ENCODE results near the gene AKNA. TPM values are rescaled to one million over a fixed set of nuclear protein-coding genes. Genes with fewer than 3 reads are reported as not detected.

AKNA gene
- total RNA-seq, 3 donors from 2014 or later, result 29.3 to 45.1 (median 44.9) TPM

DNA sequence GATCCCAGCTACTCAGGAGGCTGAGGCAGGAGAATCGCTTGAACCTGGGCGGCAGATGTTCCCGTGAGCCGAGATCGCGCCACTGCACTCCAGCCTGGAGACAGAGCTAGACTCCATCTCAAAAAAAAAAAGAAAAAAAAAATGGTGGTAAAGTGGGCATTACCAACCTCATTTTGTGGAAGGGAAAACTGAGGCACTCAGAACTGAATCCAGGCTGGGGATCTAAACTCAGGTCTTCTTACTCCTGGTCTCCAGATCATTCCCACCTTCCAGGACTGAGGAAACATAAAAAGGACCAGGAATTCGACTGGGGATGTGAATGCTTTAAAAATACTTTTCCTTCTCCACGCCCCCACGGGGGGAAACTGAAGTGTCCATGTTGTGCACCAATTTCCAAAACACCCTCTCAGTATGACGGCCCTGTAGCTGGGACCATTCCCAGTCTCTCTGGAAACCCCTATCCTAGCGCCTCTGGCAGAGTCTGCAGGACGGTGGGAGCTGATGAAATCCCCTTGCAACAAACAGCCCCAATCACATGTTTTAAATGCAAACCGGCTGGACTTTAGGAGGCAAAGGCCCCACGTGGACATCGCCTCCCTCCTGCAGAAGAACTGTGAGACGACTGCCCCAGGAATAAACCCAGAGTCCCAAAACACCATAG, 8.9 kb upstream of the AKNA start:
- Histone ChIP-seq H3K36me3 (ENCODE audit: low read depth) (no peaks in the 10 kb centered on the region), H3K4me3 (no peak overlapping the region), H3K4me1 (ENCODE audit: low read depth) (peaks cover 61% of the 10 kb centered on the region), H3K9me3 (no peaks in the 10 kb centered on the region)
- no peak for TF ChIP-seq CTCF (IDR thresholded peaks at IDR 0.05)
- ATAC-seq (no peak), DNase-seq (no peak)
- intact Hi-C loops (cut with DNase I, micrococcal nuclease), result no loop called here

DNA sequence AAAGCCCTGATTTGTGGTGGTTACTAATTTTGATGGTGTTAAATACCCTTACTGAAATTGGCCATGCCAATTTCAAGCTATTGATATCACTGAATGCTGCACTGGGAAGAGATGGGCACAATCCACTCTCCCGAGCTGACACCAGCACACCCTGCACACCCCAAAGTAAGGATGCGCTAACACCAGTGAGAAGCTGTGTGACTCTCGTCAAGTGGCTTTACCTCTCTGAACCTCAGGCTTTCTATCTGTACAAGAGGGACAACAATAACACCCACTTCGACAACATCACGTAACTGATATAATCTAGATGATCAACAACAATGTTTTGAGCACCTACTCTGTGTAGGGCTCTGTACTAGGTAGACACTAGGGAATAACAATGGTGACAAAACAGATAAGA, 8.0 kb upstream of the AKNA start:
- no peak for ATAC-seq
- intact Hi-C loops (cut with DNase I, micrococcal nuclease), result no loop called here
- peaks cover 59% of the 10 kb centered on the region for H3K4me1 ChIP-seq (ENCODE audit: low read depth)
- no peaks in the 10 kb centered on the region for H3K36me3 ChIP-seq (ENCODE audit: low read depth)
- DNase-seq, result no peak
- no peak overlapping the region for H3K4me3 ChIP-seq
- TF ChIP-seq CTCF (IDR thresholded peaks at IDR 0.05), result no peak
- no peaks in the 10 kb centered on the region for H3K9me3 ChIP-seq

GRCh38 chr9:114395334-114395617, 7.5 kb upstream of the AKNA start:
- no peak for TF ChIP-seq CTCF (IDR thresholded peaks at IDR 0.05)
- H3K4me1 ChIP-seq (ENCODE audit: low read depth), result peaks cover 59% of the 10 kb centered on the region
- no peak overlapping the region for H3K4me3 ChIP-seq
- no peaks in the 10 kb centered on the region for H3K9me3 ChIP-seq
- DNase-seq (no peak), ATAC-seq (no peak)
- H3K36me3 ChIP-seq (ENCODE audit: low read depth), result no peaks in the 10 kb centered on the region
- intact Hi-C loops (cut with DNase I, micrococcal nuclease), result no loop called here

DNA sequence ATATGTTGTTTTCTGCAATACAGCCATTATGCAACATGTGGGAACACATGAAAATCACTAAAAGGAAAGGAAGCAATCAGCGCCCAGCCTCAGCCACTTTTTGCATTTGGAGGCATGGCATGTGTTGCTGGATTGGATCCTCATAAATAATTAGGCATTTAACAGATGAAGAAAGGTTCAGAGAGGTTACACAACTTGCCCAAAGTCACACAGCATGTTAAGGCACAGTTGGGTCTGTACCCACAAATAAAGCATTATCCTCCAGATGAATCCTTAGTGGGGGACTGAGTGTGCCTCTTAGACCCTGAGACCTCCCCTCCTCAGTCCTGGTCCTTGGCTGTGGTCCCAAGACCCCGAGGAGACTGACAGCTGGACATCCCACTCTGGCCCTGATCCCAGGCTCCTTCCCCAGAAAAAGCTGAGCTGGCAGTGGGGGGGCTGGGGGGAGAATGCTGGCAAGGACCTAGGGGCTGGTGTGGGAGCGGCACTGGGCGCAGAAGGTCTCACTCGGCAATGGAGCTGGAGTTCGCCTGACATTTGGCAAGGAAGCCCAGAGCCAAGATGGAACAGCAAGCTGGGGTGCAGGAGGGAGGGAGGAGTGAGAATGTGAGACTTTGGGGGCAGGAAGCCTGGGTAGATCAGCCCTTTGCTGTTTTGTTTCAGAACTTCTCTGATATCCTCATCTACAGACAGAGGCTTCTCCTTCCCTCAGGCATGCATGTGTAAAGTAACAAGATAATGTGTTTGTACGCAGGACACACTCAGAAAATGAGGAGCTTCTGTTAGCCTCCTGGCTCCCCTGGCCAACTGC, 6.9 kb upstream of the AKNA start:
- Histone ChIP-seq H3K36me3 (ENCODE audit: low read depth) (no peaks in the 10 kb centered on the region), H3K9me3 (no peaks in the 10 kb centered on the region), H3K4me3 (no peak overlapping the region), H3K4me1 (ENCODE audit: low read depth) (peaks cover 62% of the 10 kb centered on the region)
- DNase-seq, result peak in 2 of 3 donors; percentile 53 to 60
- no peak for ATAC-seq
- no peak for TF ChIP-seq CTCF (IDR thresholded peaks at IDR 0.05)
- intact Hi-C loops (cut with DNase I, micrococcal nuclease), result no loop called here

DNA sequence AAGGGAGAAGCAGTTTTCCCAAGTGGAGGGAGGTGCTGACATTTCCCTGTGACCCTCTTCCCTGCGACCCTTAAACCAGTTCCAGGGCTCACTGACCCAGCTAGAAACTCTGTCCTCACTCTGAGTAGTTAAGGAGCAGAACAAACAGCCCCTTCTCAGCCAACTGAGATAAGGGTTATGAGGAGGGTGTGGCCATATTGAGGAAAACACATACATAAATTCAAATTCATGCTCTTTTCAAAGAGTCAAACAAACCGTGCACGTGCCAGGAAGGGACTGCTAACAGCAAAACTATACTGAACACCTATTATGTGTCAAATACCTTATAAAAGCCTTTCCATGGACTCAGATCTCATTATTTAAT, 4.9 kb upstream of the AKNA start:
- peaks cover 73% of the 10 kb centered on the region for H3K4me1 ChIP-seq (ENCODE audit: low read depth)
- no peak for TF ChIP-seq CTCF (IDR thresholded peaks at IDR 0.05)
- intact Hi-C loops (cut with DNase I, micrococcal nuclease), result no loop called here
- peak in 1 of 3 donors; percentile 90 for DNase-seq
- no peak overlapping the region for H3K4me3 ChIP-seq
- no peaks in the 10 kb centered on the region for H3K36me3 ChIP-seq (ENCODE audit: low read depth)
- no peaks in the 10 kb centered on the region for H3K9me3 ChIP-seq
- peak; percentile 82 for ATAC-seq
